H1 (cell line): Measurements from ENCODE around the gene THOC7. TPM values are rescaled to one million over a fixed set of nuclear protein-coding genes. Genes with fewer than 3 reads are reported as not detected.

ENCODE experiments used
- CTCF ChIA-PET: fragments of 300-600 bp; sonication (Branson Sonifier 250); formaldehyde crosslinking; loops from one replicate; lab custom pipeline; 2021; ENCODE audit not compliant: partially characterized antibody; lab: Charles Lee
- POLR2A ChIA-PET: fragments of 300-600 bp; sonication (Branson Sonifier 250); formaldehyde crosslinking; loops from one replicate; lab custom pipeline; 2021; ENCODE audit warnings: inconsistent platforms; ENCODE audit not compliant: partially characterized antibody; lab: Charles Lee
- DNase-seq, 2 experiments: peaks; one replicate each; pipeline versions ENCODE4 v3.0.0 to v3.0.0-alpha.2; 2010 to 2022; ENCODE audit warnings: low spot score in 2 of 2, low read depth in 1 of 2, mixed read lengths in 1 of 2
- FAIRE-seq: peaks from 2 replicates; lab custom pipeline; 2011; peaks lifted over from hg19 to GRCh38; lab: Jason Lieb, UNC
- H2AFZ ChIP-seq: 2 replicates; pipeline ENCODE4 v1.8.1; 2012; ENCODE audit warnings: low read length, inconsistent platforms
- H2AK5ac ChIP-seq: 2 replicates; pipeline ENCODE4 v1.6.1; 2013; ENCODE audit warnings: low read depth, low read length
- H2BK120ac ChIP-seq: replicated peaks from 2 replicates; pipeline ENCODE3; 2013; ENCODE audit warnings: low read depth, low read length, inconsistent platforms
- H2BK12ac ChIP-seq: 2 replicates; pipeline ENCODE4 v1.6.1; 2013; ENCODE audit warnings: low read depth, low read length
- H2BK15ac ChIP-seq: 2 replicates; pipeline ENCODE4 v1.6.1; 2013; ENCODE audit warnings: low read length
- H2BK20ac ChIP-seq: 2 replicates; pipeline ENCODE4 v1.6.1; 2013; ENCODE audit warnings: low read length
- H2BK5ac ChIP-seq: 2 replicates; pipeline ENCODE4 v1.6.1; 2013; ENCODE audit warnings: low read depth, low read length
- H3K14ac ChIP-seq: 2 replicates; pipeline ENCODE4 v1.6.1; 2013; ENCODE audit warnings: inconsistent platforms; ENCODE audit not compliant: insufficient read length
- H3K18ac ChIP-seq: 2 replicates; pipeline ENCODE4 v1.6.1; 2013; ENCODE audit warnings: low read length; ENCODE audit errors: extremely low read depth
- H3K23ac ChIP-seq: 2 replicates; pipeline ENCODE4 v1.6.1; 2013; ENCODE audit warnings: inconsistent platforms; ENCODE audit not compliant: insufficient read length
- H3K23me2 ChIP-seq: 2 replicates; pipeline ENCODE4 v1.6.1; 2013; ENCODE audit warnings: low read depth, low read length
- H3K27ac ChIP-seq: 2 replicates; pipeline ENCODE4 v1.6.1; 2011; ENCODE audit warnings: low read depth, low read length, inconsistent platforms
- H3K27me3 ChIP-seq, 4 experiments: replicated peaks in 1 of 4; 1 replicate in 1 of 4; 2 replicates in 3 of 4; pipeline versions ENCODE4 v1.6.1 to v1.8.1; 2011 to 2013; ENCODE audit warnings: low read length in 3 of 4, mild to moderate bottlenecking in 3 of 4, inconsistent platforms in 2 of 4, mixed read lengths in 2 of 4, moderate library complexity in 1 of 4; ENCODE audit not compliant: control insufficient read depth in 3 of 4, insufficient read depth in 3 of 4; ENCODE audit errors: extremely low read depth in 1 of 4
- H3K36me3 ChIP-seq, 4 experiments: 2 replicates each; pipeline versions ENCODE4 v1.6.1 to v1.8.1; 2011 to 2013; ENCODE audit warnings: mild to moderate bottlenecking in 4 of 4, low read length in 3 of 4, moderate library complexity in 2 of 4, control low read depth in 1 of 4, inconsistent platforms in 1 of 4; ENCODE audit not compliant: insufficient read depth in 4 of 4, control insufficient read depth in 2 of 4
- H3K4ac ChIP-seq: replicated peaks from 2 replicates; pipeline ENCODE3; 2013; ENCODE audit warnings: low read length, low read depth, mixed read lengths, inconsistent platforms; ENCODE audit not compliant: insufficient read length
- H3K4me1 ChIP-seq, 4 experiments: replicated peaks in 1 of 4; 1 replicate in 1 of 4; 2 replicates in 3 of 4; pipeline versions ENCODE4 v1.6.1 to v1.8.1; 2011 to 2013; ENCODE audit warnings: low read length in 3 of 4, inconsistent platforms in 2 of 4, mixed read lengths in 1 of 4; ENCODE audit not compliant: insufficient read depth in 4 of 4, control insufficient read depth in 3 of 4
- H3K4me2 ChIP-seq, 2 experiments: 2 replicates each; pipeline versions ENCODE4 v1.6.1 to v1.8.1; 2011 to 2013; ENCODE audit warnings: low read depth in 2 of 2, low read length in 2 of 2, control low read depth in 1 of 2, inconsistent platforms in 1 of 2, mild to moderate bottlenecking in 1 of 2; ENCODE audit not compliant: insufficient read depth in 1 of 2
- H3K4me3 ChIP-seq, 4 experiments: fragments of 200-600, 300-600 bp in 1 of 4; sonication (generic), shearing (Covaris generic), sonication (Bioruptor Twin) in 1 of 4; 2 replicates each; pipeline versions ENCODE4 v1.5.1 to v1.8.1; 2011 to 2016; ENCODE audit warnings: low read length in 4 of 4, low read depth in 3 of 4, control low read depth in 2 of 4, inconsistent platforms in 2 of 4, mild to moderate bottlenecking in 2 of 4, mixed read lengths in 1 of 4, moderate library complexity in 1 of 4; ENCODE audit not compliant: insufficient read depth in 2 of 4; ENCODE audit errors: extremely low read depth in 1 of 4
- H3K56ac ChIP-seq: replicated peaks from 2 replicates; pipeline ENCODE3; 2013; ENCODE audit warnings: low read depth, mild to moderate bottlenecking, mixed read lengths, low read length, inconsistent platforms; ENCODE audit not compliant: insufficient read length
- H3K79me1 ChIP-seq: 2 replicates; pipeline ENCODE4 v1.6.1; 2013; ENCODE audit warnings: low read depth, low read length, control low read depth
- H3K79me2 ChIP-seq, 2 experiments: 2 replicates each; pipeline versions ENCODE4 v1.6.1 to v1.8.1; 2012 to 2013; ENCODE audit warnings: low read length in 2 of 2, mild to moderate bottlenecking in 2 of 2, inconsistent platforms in 1 of 2; ENCODE audit not compliant: insufficient read depth in 2 of 2, control insufficient read depth in 1 of 2
- H3K9ac ChIP-seq, 4 experiments: replicated peaks in 1 of 4; 1 replicate in 1 of 4; 2 replicates in 3 of 4; pipeline versions ENCODE4 v1.6.1 to v1.8.1; 2011 to 2013; ENCODE audit warnings: low read depth in 3 of 4, low read length in 3 of 4, control low read depth in 2 of 4, mild to moderate bottlenecking in 2 of 4, moderate library complexity in 2 of 4, inconsistent platforms in 1 of 4; ENCODE audit errors: extremely low read depth in 1 of 4
- H3K9me3 ChIP-seq, 2 experiments: 2 replicates each; pipeline versions ENCODE4 v1.6.1 to v1.8.1; 2012 to 2013; ENCODE audit warnings: mild to moderate bottlenecking in 2 of 2, moderate library complexity in 2 of 2, control low read depth in 1 of 2, inconsistent platforms in 1 of 2, low read depth in 1 of 2, low read length in 1 of 2, mixed read lengths in 1 of 2; ENCODE audit not compliant: insufficient read depth in 2 of 2
- H4K20me1 ChIP-seq, 2 experiments: replicated peaks in 1 of 2; 2 replicates each; pipeline versions ENCODE3 to v1.8.1; 2011 to 2013; ENCODE audit warnings: inconsistent platforms in 2 of 2, low read length in 2 of 2, mild to moderate bottlenecking in 1 of 2; ENCODE audit not compliant: insufficient read depth in 2 of 2, control insufficient read depth in 1 of 2
- H4K5ac ChIP-seq: 2 replicates; pipeline ENCODE4 v1.6.1; 2013; ENCODE audit warnings: low read length, low read depth, mixed read lengths, inconsistent platforms; ENCODE audit not compliant: insufficient read length
- H4K8ac ChIP-seq: 2 replicates; pipeline ENCODE4 v1.8.0; 2013; ENCODE audit warnings: mild to moderate bottlenecking, moderate library complexity, low read length, inconsistent platforms; ENCODE audit not compliant: insufficient read depth; ENCODE audit errors: extremely low read depth
- H4K91ac ChIP-seq: replicated peaks from 2 replicates; pipeline ENCODE3; 2013; ENCODE audit warnings: low read length, mixed read lengths, inconsistent platforms; ENCODE audit not compliant: insufficient read length
- CEBPB ChIP-seq: IDR thresholded peaks from 2 replicates; pipeline ENCODE4 v1.6.1; 2012; ENCODE audit warnings: low read depth, low read length
- EZH2 ChIP-seq: fragments of 200-600 bp; sonication (generic); IDR thresholded peaks from 2 replicates; pipeline ENCODE4 v1.7.1; 2012; ENCODE audit warnings: low read depth, mild to moderate bottlenecking, moderate library complexity, low read length, inconsistent platforms; ENCODE audit not compliant: severe bottlenecking
- JUND ChIP-seq: IDR thresholded peaks from 2 replicates; pipeline ENCODE4 v1.6.1; 2011; ENCODE audit warnings: mild to moderate bottlenecking, improper control_type of control experiment, low read length
- POLR2A ChIP-seq, 2 experiments: IDR thresholded peaks; 1 replicate in 1 of 2; 2 replicates in 1 of 2; pipeline ENCODE4 v1.6.1; 2011; ENCODE audit warnings: low read depth in 2 of 2, low read length in 2 of 2, mild to moderate bottlenecking in 2 of 2; ENCODE audit errors: control extremely low read depth in 1 of 2
- RNF2 ChIP-seq: fragments of 200-900, 300-1000 bp; sonication (generic); IDR thresholded peaks from 2 replicates; pipeline ENCODE4 v1.7.1; 2016; ENCODE audit warnings: borderline replicate concordance, low read depth, mild to moderate bottlenecking, antibody characterized with exemption, low read length; ENCODE audit not compliant: poor library complexity, severe bottlenecking; ENCODE audit errors: missing control alignments
- TAF1 ChIP-seq: IDR thresholded peaks from 2 replicates; pipeline ENCODE4 v1.6.1; 2011; ENCODE audit warnings: mild to moderate bottlenecking, low read depth, low read length
- WGBS, 2 experiments: shearing (Covaris generic) in 1 of 2; methylation state at CpG; one replicate each; pipeline versions ENCODE4 v1.1.6 to v1.1.7; 2013 to 2015; ENCODE audit warnings: low lambda C conversion rate in 2 of 2, mixed read lengths in 2 of 2, inconsistent platforms in 1 of 2, low coverage in 1 of 2, missing lambda C conversion rate in 1 of 2; ENCODE audit not compliant: insufficient replicate concordance in 2 of 2, insufficient coverage in 1 of 2, insufficient read length in 1 of 2; ENCODE audit errors: extremely low coverage in 1 of 2, missing lambda C conversion rate in 1 of 2; 5-methylcytosine and 5-hydroxymethylcytosine counted together
- polyA plus RNA-seq, 7 experiments: library from polyadenylated mRNA; depleted of rRNA in 3 of 7; stranded (reverse) in 5 of 7; unstranded in 2 of 7; fragments of >200 nt in 5 of 7; fragments of 200-250 nt in 2 of 7; gene quantifications; 1 replicate in 5 of 7; 2 replicates in 1 of 7; 4 replicates in 1 of 7; pipeline versions ENCODE4 v1.2.1 to v1.2.3, GENCODE V29; 2011 to 2013; ENCODE audit warnings: missing spikeins in 2 of 7, mixed read lengths in 2 of 7
- total RNA-seq: library from RNA; stranded (reverse); fragmentation: NEBNext Ultra II Directional; extraction: Animal tissue kit (Norgen Biotek cat#: 25700); gene quantifications from 2 replicates; pipeline ENCODE4 v1.2.1, GENCODE V29; 2021

THOC7 gene
- total and polyA plus RNA-seq, 2 of the 8 experiments (the other 6 are each of a cell fraction or from before 2014, with no cell fraction given) = 18.7 to 74.0 TPM

- Histone ChIP-seq H2AFZ (no peak overlapping the region), H4K20me1 (no peaks in the 10 kb centered on the region), H3K4me2 (no peak overlapping the region), H3K9ac (no peak overlapping the region), H3K14ac (no peak overlapping the region), H2BK20ac (no peak overlapping the region), H3K4me3 (no peak overlapping the region), H2BK15ac (no peak overlapping the region), H2BK5ac (no peak overlapping the region), H4K5ac (no peak overlapping the region), H3K27ac (no peak overlapping the region), H3K79me2 (no peaks in the 10 kb centered on the region), H3K18ac (no peak overlapping the region), H4K8ac (no peak overlapping the region), H3K56ac (no peak overlapping the region), H3K27me3 (no peaks in the 10 kb centered on the region), H3K4ac (no peak overlapping the region), H3K23me2 (no peaks in the 10 kb centered on the region), H2AK5ac (no peak overlapping the region), H3K79me1 (no peaks in the 10 kb centered on the region), H3K9me3 (no peaks in the 10 kb centered on the region), H3K36me3 (peaks cover 2 to 41% (median 7%) of the 10 kb centered on the region in 4 experiments; a peak in 4 of 8 replicates), H3K4me1 (no peaks in the 10 kb centered on the region), H3K23ac (no peak overlapping the region), H2BK120ac (no peak overlapping the region), H2BK12ac (no peak overlapping the region), H4K91ac (no peak overlapping the region)
- no peak for DNase-seq
- TF ChIP-seq CEBPB (no peak), POLR2A (IDR thresholded peaks at IDR 0.05; ENCODE audit: control extremely low read depth in 1 of 2, low read depth in 2 of 2, low read length in 2 of 2) (no peak), RNF2 (no peak), TAF1 (no peak), JUND (no peak), EZH2 (no peak)
- POLR2A ChIA-PET = interaction anchor here (0.6 kb wide), 1 partner anchor 690 kb away, joined by 3 read pairs; no protein-coding TSS in a partner anchor
- 90% methylated on average over 6 of the region's 6 CpGs; no CpG with 5 or more reads in 1 of the 2 experiments for WGBS, 2 experiments
- FAIRE-seq = no peak
- CTCF ChIA-PET = interaction anchor here (1.2 to 2.1 kb wide), 3 partner anchors 10 to 14 kb away, joined by 3 to 12 read pairs (median 5); partner anchors contain the start of gene C3orf49
Observed at GRCh38 chr3:63832395-63832794, 31.2 kb downstream of the THOC7 start.
